A549 (cell line): ENCODE data around the gene MIR17HG. TPM values are rescaled to one million over a fixed set of nuclear protein-coding genes. Genes with fewer than 3 reads are reported as not detected.

Source experiments
- ATAC-seq, 2 experiments: fragments of 200-7000 bp in 1 of 2; fragments of >200 bp in 1 of 2; cut with Nextera tagmentation in 1 of 2; cut with Tn5 transposase in 1 of 2; 3 replicates each; pipeline versions ENCODE4 v1.8.0 to v1.9.1; 2018 to 2020; ENCODE audit warnings: mild to moderate bottlenecking in 1 of 2, moderate library complexity in 1 of 2
- CTCF ChIA-PET: fragments of 300-600 bp; sonication (Branson Sonifier 250); formaldehyde crosslinking; extraction: SDS; loops from one replicate; lab custom pipeline; 2021; ENCODE audit warnings: antibody characterized with exemption, inconsistent platforms; lab: Yijun Ruan, JAX
- POLR2A ChIA-PET: fragments of 350-600 bp; formaldehyde crosslinking; extraction: SDS; loops from one replicate; lab custom pipeline; 2021; ENCODE audit warnings: antibody characterized with exemption, inconsistent platforms; lab: Yijun Ruan, JAX
- DNase-seq, 2 experiments: peaks; one replicate each; pipeline versions ENCODE4 v3.0.0 to v3.0.0-alpha.2; 2011 to 2016; ENCODE audit warnings: low read depth in 1 of 2, low spot score in 1 of 2
- FAIRE-seq: peaks from 2 replicates; lab custom pipeline; 2011; peaks lifted over from hg19 to GRCh38; lab: Jason Lieb, UNC
- H3K27ac ChIP-seq, 2 experiments: fragments of >200 bp; sonication (Bioruptor Twin); formaldehyde crosslinking; 3 replicates each; pipeline ENCODE4 v1.5.1; 2016 to 2017
- H3K4me1 ChIP-seq: fragments of >200 bp; sonication (Bioruptor Twin); formaldehyde crosslinking; 3 replicates; pipeline ENCODE4 v1.6.1; 2016
- H3K4me2 ChIP-seq: fragments of >200 bp; sonication (Bioruptor Twin); formaldehyde crosslinking; 3 replicates; pipeline ENCODE4 v1.6.1; 2016
- H3K4me3 ChIP-seq: fragments of >200 bp; sonication (Bioruptor Twin); formaldehyde crosslinking; 3 replicates; pipeline ENCODE4 v1.5.1; 2016
- H3K9me3 ChIP-seq: fragments of >200 bp; sonication (Bioruptor Twin); formaldehyde crosslinking; 3 replicates; pipeline ENCODE4 v1.6.1; 2016
- BHLHE40 ChIP-seq: IDR thresholded peaks from 2 replicates; pipeline ENCODE4 v1.6.1; 2012; ENCODE audit warnings: low read depth, low read length, inconsistent platforms
- CBX2 ChIP-seq: fragments of 200-600 bp; sonication (generic); IDR thresholded peaks from 2 replicates; pipeline ENCODE4 v1.6.1; 2016; ENCODE audit warnings: low read depth, mild to moderate bottlenecking, borderline replicate concordance
- CEBPB ChIP-seq, 2 experiments: fragments of >200 bp in 1 of 2; sonication (Bioruptor Twin) in 1 of 2; formaldehyde crosslinking in 1 of 2; IDR thresholded peaks; 2 replicates each; pipeline ENCODE4 v1.6.1; 2012 to 2016
- CHD4 ChIP-seq: fragments of 200-600 bp; sonication (generic); IDR thresholded peaks from 2 replicates; pipeline ENCODE4 v1.6.1; 2016; ENCODE audit warnings: antibody characterized with exemption, mild to moderate bottlenecking, borderline replicate concordance
- E2F6 ChIP-seq: IDR thresholded peaks from 2 replicates; pipeline ENCODE4 v1.6.1; 2012; ENCODE audit warnings: low read depth, borderline replicate concordance
- EP300 ChIP-seq, 2 experiments: fragments of >200 bp; sonication (Bioruptor Twin); formaldehyde crosslinking; IDR thresholded peaks; 2 replicates in 1 of 2; 3 replicates in 1 of 2; pipeline ENCODE4 v1.6.1; 2016 to 2017
- FOSB ChIP-seq: fragments of 250-450 bp; sonication (Bioruptor Pico); IDR thresholded peaks from 2 replicates; pipeline ENCODE4 v1.5.0; 2020; ENCODE audit warnings: mild to moderate bottlenecking, moderate library complexity
- FOSL2 ChIP-seq, 2 experiments: fragments of 450-650 bp in 1 of 2; fragments of >200 bp in 1 of 2; sonication (Bioruptor Twin) in 1 of 2; formaldehyde crosslinking; IDR thresholded peaks; 2 replicates each; pipeline versions ENCODE4 v1.5.0 to v1.6.1; 2016 to 2020; ENCODE audit warnings: mild to moderate bottlenecking in 1 of 2, moderate library complexity in 1 of 2
- HES2 ChIP-seq: fragments of >200 bp; sonication (Bioruptor Twin); formaldehyde crosslinking; IDR thresholded peaks from 2 replicates; pipeline ENCODE4 v1.6.1; 2016
- HEYL ChIP-seq: fragments of 250-450 bp; sonication (Bioruptor Pico); IDR thresholded peaks from 2 replicates; pipeline ENCODE4 v1.8.0; 2021; ENCODE audit warnings: mild to moderate bottlenecking, moderate library complexity
- HMGXB4 ChIP-seq: fragments of 250-450 bp; sonication (Bioruptor Pico); IDR thresholded peaks from 2 replicates; pipeline ENCODE4 v1.5.0; 2021; ENCODE audit warnings: mild to moderate bottlenecking, moderate library complexity, borderline replicate concordance
- HOXA7 ChIP-seq: fragments of 250-450 bp; sonication (Bioruptor Pico); IDR thresholded peaks from 2 replicates; pipeline ENCODE4 v1.5.0; 2020; ENCODE audit warnings: mild to moderate bottlenecking, moderate library complexity
- HOXB5 ChIP-seq: fragments of 250-450 bp; sonication (Bioruptor Pico); IDR thresholded peaks from 2 replicates; pipeline ENCODE4 v1.5.0; 2020; ENCODE audit warnings: mild to moderate bottlenecking, moderate library complexity
- JUNB ChIP-seq: fragments of >200 bp; sonication (Bioruptor Twin); formaldehyde crosslinking; IDR thresholded peaks from 2 replicates; pipeline ENCODE4 v1.6.1; 2016
- KDM1A ChIP-seq: fragments of 200-600 bp; sonication (generic); IDR thresholded peaks from 2 replicates; pipeline ENCODE4 v1.6.1; 2016; ENCODE audit warnings: low read depth, mild to moderate bottlenecking
- KDM5A ChIP-seq: fragments of 200-600 bp; sonication (generic); IDR thresholded peaks from 2 replicates; pipeline ENCODE4 v1.6.1; 2016; ENCODE audit warnings: antibody characterized with exemption, mild to moderate bottlenecking
- NPAS2 ChIP-seq: fragments of 250-450 bp; sonication (Bioruptor Pico); IDR thresholded peaks from 2 replicates; pipeline ENCODE4 v1.8.0; 2022; ENCODE audit warnings: mild to moderate bottlenecking, moderate library complexity, borderline replicate concordance
- POLR2A ChIP-seq: IDR thresholded peaks from 2 replicates; pipeline ENCODE4 v1.6.1; 2012; ENCODE audit warnings: mild to moderate bottlenecking, low read length
- POLR2AphosphoS2 ChIP-seq: conservative IDR thresholded peaks from 2 replicates; pipeline ENCODE4 v1.6.1; 2012; ENCODE audit warnings: low read length, improper control_type of control experiment, inconsistent platforms
- RARB ChIP-seq: fragments of 250-450 bp; sonication (Bioruptor Pico); IDR thresholded peaks from 2 replicates; pipeline ENCODE4 v1.8.0; 2021; ENCODE audit warnings: mild to moderate bottlenecking, moderate library complexity
- SMC3 ChIP-seq: fragments of >200 bp; sonication (Bioruptor Twin); formaldehyde crosslinking; IDR thresholded peaks from 3 replicates; pipeline ENCODE4 v1.6.1; 2018; ENCODE audit warnings: inconsistent platforms
- TFCP2L1 ChIP-seq: fragments of 250-450 bp; sonication (Bioruptor Pico); IDR thresholded peaks from 2 replicates; pipeline ENCODE4 v1.5.0; 2021; ENCODE audit warnings: mild to moderate bottlenecking
- USF2 ChIP-seq: fragments of 450-650 bp; IDR thresholded peaks from 2 replicates; pipeline ENCODE4 v1.6.1; 2014; ENCODE audit warnings: antibody characterized with exemption
- ZFP36 ChIP-seq: fragments of 450-650 bp; IDR thresholded peaks from 2 replicates; pipeline ENCODE4 v1.6.1; 2014; ENCODE audit warnings: borderline replicate concordance; ENCODE audit not compliant: partially characterized antibody
- WGBS: methylation state at CpG from one replicate; pipeline ENCODE4 v1.1.6; 2017; ENCODE audit errors: missing lambda C conversion rate; 5-methylcytosine and 5-hydroxymethylcytosine counted together
- polyA plus RNA-seq, 4 experiments: library from polyadenylated mRNA; depleted of rRNA in 3 of 4; stranded (reverse); fragments of >200 nt; fragmentation: RNase III in 1 of 4; extraction: RNeasy Plus Mini Kit Qiagen cat#74134 plus additional on column Dnase treatment in 1 of 4; gene quantifications; 2 replicates in 3 of 4; 3 replicates in 1 of 4; pipeline ENCODE4 v1.2.3, GENCODE V29; 2011 to 2017

The MIR17HG gene
- polyA plus RNA-seq, 2 of the 4 experiments (the other 2 are of a cell fraction), result 4.9 to 7.3 TPM

- TF ChIP-seq E2F6 (no peak), SMC3 (no peak), HOXA7 (no peak), HES2 (no peak), POLR2AphosphoS2 (no peak), RARB (no peak), KDM1A (no peak), CEBPB (IDR thresholded peaks at IDR 0.05) (no peak), KDM5A (no peak)
- Histone ChIP-seq H3K4me3 (no peak overlapping the region), H3K9me3 (no peaks in the 10 kb centered on the region), H3K27ac (no peak overlapping the region), H3K4me1 (no peaks in the 10 kb centered on the region), H3K4me2 (no peak overlapping the region)
- DNase-seq (no peak), ATAC-seq (no peak), FAIRE-seq (no peak)
- WGBS, result 27% methylated on average over 5 of the region's 5 CpGs
- POLR2A ChIA-PET, result no interaction called here
- CTCF ChIA-PET, result no interaction called here
Measured at GRCh38 chr13:91303031-91303430, 44.5 kb upstream of the MIR17HG start.

- Histone ChIP-seq H3K9me3 (no peaks in the 10 kb centered on the region), H3K4me3 (no peak overlapping the region), H3K4me1 (no peaks in the 10 kb centered on the region), H3K4me2 (no peak overlapping the region), H3K27ac (no peak overlapping the region)
- no peak for ATAC-seq
- CTCF ChIA-PET, result no interaction called here
- DNase-seq, result no peak
- 21% methylated on average over 2 of the region's 2 CpGs for WGBS
- TF ChIP-seq HES2, result no peak
- no peak for TF ChIP-seq NPAS2 (CRISPR knock-in tag)
- no peak for TF ChIP-seq TFCP2L1
- TF ChIP-seq HOXB5, result no peak
- no peak for TF ChIP-seq CHD4
- TF ChIP-seq BHLHE40, result no peak
- no peak for TF ChIP-seq HMGXB4 (CRISPR knock-in tag)
- TF ChIP-seq ZFP36, result no peak
- no peak for TF ChIP-seq EP300 (IDR thresholded peaks at IDR 0.05)
- TF ChIP-seq POLR2A, result no peak
- no peak for TF ChIP-seq HEYL (CRISPR knock-in tag)
- no peak for TF ChIP-seq FOSB (CRISPR knock-in tag)
- TF ChIP-seq HOXA7, result no peak
- no peak for TF ChIP-seq POLR2AphosphoS2
- TF ChIP-seq FOSL2 (IDR thresholded peaks at IDR 0.05), result no peak
- no peak for TF ChIP-seq FOSL2 (CRISPR knock-in tag; IDR thresholded peaks at IDR 0.05)
- POLR2A ChIA-PET, result no interaction called here
- no peak for FAIRE-seq
Measured at GRCh38 chr13:91304741-91305140, 42.7 kb upstream of the MIR17HG start.

GRCh38 chr13:91305652-91306051, 41.8 kb upstream of the MIR17HG start:
- no peak overlapping the region for H3K27ac ChIP-seq
- no peak for DNase-seq
- H3K4me1 ChIP-seq, result no peaks in the 10 kb centered on the region
- no peak overlapping the region for H3K4me3 ChIP-seq
- ChIA-PET CTCF (no interaction called here), POLR2A (no interaction called here)
- no peak overlapping the region for H3K4me2 ChIP-seq
- no peak for ATAC-seq
- WGBS, result 45% methylated on average over 1 of the region's 1 CpG
- H3K9me3 ChIP-seq, result no peaks in the 10 kb centered on the region
- TF ChIP-seq JUNB (no peak), HOXB5 (no peak), CBX2 (no peak), USF2 (no peak)
- no peak for FAIRE-seq
